Motor neuron (in vitro differentiated cells): ENCODE data around the gene FEZF2. TPM values are rescaled to one million over a fixed set of nuclear protein-coding genes. Genes with fewer than 3 reads are reported as not detected.

ENCODE experiments used
- ATAC-seq, 8 experiments: fragments of 200-7000 bp; cut with Tn5 transposase; replicated peaks in 6 of 8; 2 replicates each; pipeline ENCODE4 v1.8.0; 2021; ENCODE audit warnings: mild to moderate bottlenecking in 8 of 8, moderate library complexity in 8 of 8
- H3K27ac ChIP-seq, 2 donors: fragments of 250-450 bp; sonication (Bioruptor Pico); 2 replicates each; pipeline ENCODE4 v1.9.0; 2021; ENCODE audit warnings: antibody characterized with exemption in 2 of 2, mild to moderate bottlenecking in 2 of 2, moderate library complexity in 1 of 2
- H3K4me1 ChIP-seq, 2 donors: fragments of 250-450 bp; sonication (Bioruptor Pico); replicated peaks in 1 of 2; 2 replicates each; pipeline ENCODE4 v1.6.1; 2021; ENCODE audit warnings: antibody characterized with exemption in 2 of 2, mild to moderate bottlenecking in 2 of 2, moderate library complexity in 1 of 2
- H3K4me3 ChIP-seq, 5 donors: fragments of 250-450 bp; sonication (Bioruptor Pico); 2 replicates each; pipeline ENCODE4 v1.9.0; 2021; ENCODE audit warnings: antibody characterized with exemption in 5 of 5, mild to moderate bottlenecking in 5 of 5, moderate library complexity in 4 of 5
- WGBS, 10 experiments: fragments of 450-650 bp; shearing (Covaris generic); methylation state at CpG; one replicate each; pipeline ENCODE4 v1.0.0; 2022; 5-methylcytosine and 5-hydroxymethylcytosine counted together
- in situ Hi-C, 9 experiments: fragments of 400-800 bp; cut with MboI; loops; one replicate each; pipeline ENCODE4 v1.15.0; 2021; ENCODE audit warnings: low sequenced_read_pairs in 9 of 9, low pct_unique_long_range_greater_than_20kb in 2 of 9; ENCODE audit not compliant: unreplicated experiment in 9 of 9
- total RNA-seq, 8 experiments: library from RNA; unstranded; fragments of 300-600 nt; gene quantifications; 2 replicates each; pipeline versions ENCODE4 v1.2.3 to v1.2.4, GENCODE V29; 2022

The FEZF2 gene
- total RNA-seq, 8 experiments from 2014 or later, result 0.15 to 1.6 (median 0.47) TPM; not detected in 4

DNA sequence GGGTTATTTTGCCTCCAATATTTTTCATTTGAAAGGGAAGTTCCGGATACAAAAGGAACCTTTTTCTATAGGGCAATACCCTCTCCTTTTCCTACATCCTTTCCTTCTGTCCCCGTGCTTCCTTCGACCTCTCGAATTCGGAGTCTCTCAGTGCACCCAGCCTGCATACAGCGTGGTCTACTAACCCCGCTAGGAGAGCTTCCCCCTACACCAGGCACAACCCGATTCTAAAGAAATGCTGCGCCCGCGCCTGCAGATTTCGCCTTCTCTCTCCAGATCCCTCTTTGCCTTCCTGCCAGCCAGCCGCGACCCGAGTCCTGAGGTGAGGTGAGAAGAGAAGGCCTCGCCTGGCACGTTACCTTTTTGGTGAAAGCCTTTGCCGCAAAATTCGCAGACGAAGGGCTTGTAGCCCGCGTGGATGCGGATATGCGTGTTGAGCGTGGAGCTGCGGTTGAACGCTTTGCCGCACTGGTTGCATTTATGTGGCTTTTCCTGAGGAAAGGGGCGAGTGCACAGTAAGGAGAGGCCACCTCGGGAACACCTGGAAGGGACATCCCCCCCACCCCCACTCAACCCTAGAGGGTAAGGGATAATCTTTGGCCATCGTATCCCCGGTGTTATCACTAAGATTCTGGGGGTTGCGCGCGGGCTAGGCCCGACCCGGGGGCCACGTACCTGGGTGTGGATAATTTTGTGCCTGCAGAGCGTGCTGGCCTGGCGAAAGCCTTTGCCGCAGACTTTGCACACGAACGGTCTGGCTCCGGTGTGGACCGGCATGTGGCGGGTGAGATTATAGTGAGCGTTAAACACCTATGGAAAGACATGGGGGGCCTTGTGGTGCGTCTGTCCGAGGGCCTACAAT is 2.3 kb downstream of the FEZF2 start:
- no peak for ATAC-seq
- WGBS, 10 experiments, result 1 to 27% (median 12%) methylated on average over 3 to 31 of the region's 49 CpGs; no CpG with 5 or more reads in 2 of the 10 experiments
- Histone ChIP-seq H3K4me3 (no peak overlapping the region), H3K4me1 (peaks cover 2 to 5% of the 10 kb centered on the region in 2 donors), H3K27ac (no peak overlapping the region)
- in situ Hi-C loops, result no loop called here

DNA sequence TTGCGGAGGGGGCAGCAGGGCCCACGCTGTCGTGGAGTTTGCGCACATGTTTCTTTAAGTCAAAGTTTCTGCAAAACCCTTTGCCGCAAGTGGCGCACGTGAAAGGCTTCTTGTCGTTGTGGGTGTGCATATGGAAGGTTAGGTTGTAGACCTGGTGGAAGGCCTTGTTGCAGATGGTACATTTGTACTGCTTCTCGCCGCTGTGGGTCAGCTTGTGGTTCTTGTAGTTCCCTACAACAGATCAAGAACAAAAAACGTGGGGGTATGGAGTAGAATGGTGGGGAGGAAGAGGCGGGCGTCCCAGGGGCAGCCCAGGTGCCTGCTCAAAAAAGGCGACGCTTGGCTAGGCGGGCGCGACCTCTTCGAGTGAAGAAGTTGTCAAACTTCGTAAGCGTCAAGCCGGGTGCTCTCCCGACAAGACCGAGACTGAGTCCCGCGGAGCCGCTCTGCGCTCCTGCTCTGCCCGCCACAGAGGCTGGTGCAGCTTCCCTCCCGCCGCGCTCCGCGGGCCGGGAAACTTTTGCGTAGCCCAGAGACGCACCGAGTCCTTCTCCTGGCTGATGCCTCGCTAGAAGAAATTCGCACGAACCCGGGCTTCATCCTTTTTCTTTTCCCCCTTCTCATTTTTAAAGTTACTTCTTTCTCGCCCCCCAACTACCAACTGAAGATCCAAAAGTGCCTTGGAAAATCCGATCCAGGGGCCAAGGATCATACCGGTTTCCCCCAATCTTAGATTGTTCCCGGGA is 3.1 kb downstream of the FEZF2 start:
- no peak overlapping the region for H3K27ac ChIP-seq
- WGBS, 10 experiments, result 0 to 23% (median 4%) methylated on average over 1 to 33 of the region's 46 CpGs
- in situ Hi-C loops, result no loop called here
- H3K4me3 ChIP-seq, result no peak overlapping the region
- peaks cover 5 to 6% of the 10 kb centered on the region in 2 donors for H3K4me1 ChIP-seq
- ATAC-seq, result peak in 1 of 8 experiments; percentile 24

DNA sequence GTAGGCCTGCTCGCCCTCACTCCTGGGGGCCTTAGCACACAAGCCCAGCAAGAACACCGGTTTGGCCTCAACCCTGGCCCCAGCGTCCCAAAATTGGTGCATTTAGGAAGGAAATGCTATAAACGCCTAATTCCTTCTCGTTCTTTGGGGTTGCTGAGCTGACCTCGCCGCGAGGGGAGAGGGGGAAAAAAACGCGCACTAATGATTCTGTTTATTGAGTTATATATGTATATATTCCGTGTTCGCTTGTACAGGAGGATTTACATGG is 3.9 kb downstream of the FEZF2 start:
- 0 to 40% (median 19%) methylated on average over 2 to 7 of the region's 12 CpGs; no CpG with 5 or more reads in 2 of the 10 experiments for WGBS, 10 experiments
- in situ Hi-C loops, result no loop called here
- no peak for ATAC-seq
- H3K4me1 ChIP-seq, result peaks cover 5 to 11% of the 10 kb centered on the region in 2 donors
- H3K27ac ChIP-seq, result no peak overlapping the region
- H3K4me3 ChIP-seq, result no peak overlapping the region

DNA sequence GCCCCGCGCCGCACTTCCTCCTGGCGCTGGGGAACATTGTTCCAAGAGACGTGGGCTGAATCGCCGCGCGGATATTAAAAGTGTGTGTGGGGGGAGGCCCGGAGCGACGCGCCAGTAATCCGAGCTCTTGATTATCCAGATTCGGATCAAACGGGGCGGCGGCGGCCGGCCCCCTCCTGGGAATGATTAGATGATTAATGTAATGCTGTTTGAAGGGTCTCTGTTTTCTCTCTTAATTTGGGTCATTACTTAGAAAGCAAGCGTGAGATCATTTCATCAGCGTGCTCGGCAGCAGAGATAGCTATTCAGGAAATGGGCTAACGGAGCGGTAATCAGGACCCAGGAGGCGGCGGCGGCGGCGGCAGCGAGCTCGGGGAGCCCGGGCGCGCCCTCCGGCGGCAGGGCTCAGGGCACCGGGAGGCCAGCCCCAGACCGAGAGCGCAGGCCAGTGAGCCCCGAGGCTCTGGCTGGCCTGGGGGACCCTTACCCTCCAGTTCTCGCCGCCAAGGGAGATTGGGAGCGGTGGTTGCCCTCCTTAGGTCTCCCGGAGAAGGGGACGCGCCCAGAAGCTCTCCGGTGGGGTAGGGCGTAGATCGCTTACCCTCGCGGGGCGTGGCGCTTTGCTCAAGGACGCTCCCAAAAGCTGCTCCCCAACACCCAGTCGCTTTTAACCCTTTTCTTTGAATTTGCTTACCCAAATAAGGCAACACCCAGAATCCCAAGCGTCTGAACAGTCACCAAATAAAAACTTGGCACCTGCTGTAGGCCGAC is 4.5 kb downstream of the FEZF2 start:
- ATAC-seq, result peak in 3 of 8 experiments; percentile 27 to 67 (median 35)
- Histone ChIP-seq H3K27ac (no peak overlapping the region), H3K4me1 (peaks cover 2 to 11% of the 10 kb centered on the region in 2 donors), H3K4me3 (no peak overlapping the region)
- 0 to 15% (median 4%) methylated on average over 3 to 30 of the region's 58 CpGs; no CpG with 5 or more reads in 3 of the 10 experiments for WGBS, 10 experiments
- in situ Hi-C loops, result no loop called here

DNA sequence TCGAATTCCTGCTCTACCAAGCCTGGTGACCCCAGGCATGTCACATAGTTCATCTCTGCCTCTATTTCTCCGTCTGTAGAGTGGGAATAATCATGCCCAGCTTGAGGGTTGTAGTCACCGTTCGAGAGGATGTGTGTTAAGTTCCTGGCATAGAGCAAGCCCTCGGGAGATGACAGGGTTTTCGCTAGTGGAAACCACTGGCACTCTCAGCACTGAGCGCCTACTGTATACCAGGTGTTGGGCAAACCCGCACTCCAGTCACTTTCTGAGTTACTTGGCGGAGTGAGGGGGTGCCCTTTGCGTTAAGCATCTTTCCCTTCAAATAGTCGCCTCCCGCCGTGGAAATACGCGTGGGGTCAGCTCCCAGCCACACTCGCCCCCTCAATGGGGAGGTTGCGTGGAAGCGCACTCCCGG is 5.1 kb downstream of the FEZF2 start:
- no peak overlapping the region for H3K27ac ChIP-seq
- H3K4me3 ChIP-seq, result no peak overlapping the region
- peaks cover 0 to 11% of the 10 kb centered on the region in 2 donors for H3K4me1 ChIP-seq
- no peak for ATAC-seq
- in situ Hi-C loops, result no loop called here
- 0 to 29% (median 3%) methylated on average over 1 to 8 of the region's 19 CpGs; no CpG with 5 or more reads in 2 of the 10 experiments for WGBS, 10 experiments

DNA sequence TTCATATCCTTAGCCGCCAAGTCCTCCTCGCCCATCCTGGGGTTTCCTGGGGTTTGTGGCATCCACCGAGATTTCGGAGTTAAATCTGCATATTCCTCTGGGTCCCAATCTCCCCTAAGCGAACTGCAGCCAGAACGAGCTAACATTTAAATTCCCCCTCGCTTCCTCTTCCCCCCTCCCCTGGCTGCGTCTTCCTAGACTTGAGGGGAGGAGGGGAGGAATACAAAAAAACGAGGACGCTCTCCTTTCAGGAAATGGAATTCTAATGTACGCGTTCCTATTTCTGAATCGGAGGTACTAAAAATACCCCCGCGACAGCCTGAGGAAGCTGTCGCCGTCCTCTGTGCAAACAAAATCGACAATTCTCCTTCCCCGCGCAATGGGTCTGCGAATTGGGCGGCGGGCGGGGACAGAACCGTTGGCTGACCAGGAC is 5.6 kb downstream of the FEZF2 start:
- WGBS, 10 experiments, result 0 to 27% (median 15%) methylated on average over 2 to 19 of the region's 25 CpGs; no CpG with 5 or more reads in 1 of the 10 experiments
- Histone ChIP-seq H3K27ac (no peak overlapping the region), H3K4me1 (peaks cover 0 to 11% of the 10 kb centered on the region in 2 donors), H3K4me3 (no peak overlapping the region)
- ATAC-seq, result no peak
- in situ Hi-C loops, result no loop called here

DNA sequence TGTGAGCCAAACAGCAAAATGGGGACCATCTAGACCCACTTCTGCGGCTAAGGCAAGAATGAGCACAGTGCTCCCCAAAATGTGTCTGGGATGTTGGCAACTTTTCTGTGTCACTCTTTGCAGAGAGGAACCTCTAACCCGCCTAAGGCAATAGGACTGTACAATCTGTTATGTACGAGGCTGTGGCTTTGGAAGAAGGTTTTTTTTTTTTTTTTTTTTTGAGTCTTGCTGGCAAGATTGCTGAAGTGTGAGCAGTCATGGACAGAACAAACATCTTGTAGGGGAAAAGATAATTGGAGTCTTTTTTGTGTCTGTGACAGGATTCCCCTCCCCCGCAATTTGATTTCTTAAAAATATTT is 7.2 kb downstream of the FEZF2 start:
- in situ Hi-C loops, result no loop called here
- peaks cover 0 to 11% of the 10 kb centered on the region in 2 donors for H3K4me1 ChIP-seq
- 14 to 80% (median 55%) methylated on average over 1 to 4 of the region's 4 CpGs; no CpG with 5 or more reads in 1 of the 10 experiments for WGBS, 10 experiments

DNA sequence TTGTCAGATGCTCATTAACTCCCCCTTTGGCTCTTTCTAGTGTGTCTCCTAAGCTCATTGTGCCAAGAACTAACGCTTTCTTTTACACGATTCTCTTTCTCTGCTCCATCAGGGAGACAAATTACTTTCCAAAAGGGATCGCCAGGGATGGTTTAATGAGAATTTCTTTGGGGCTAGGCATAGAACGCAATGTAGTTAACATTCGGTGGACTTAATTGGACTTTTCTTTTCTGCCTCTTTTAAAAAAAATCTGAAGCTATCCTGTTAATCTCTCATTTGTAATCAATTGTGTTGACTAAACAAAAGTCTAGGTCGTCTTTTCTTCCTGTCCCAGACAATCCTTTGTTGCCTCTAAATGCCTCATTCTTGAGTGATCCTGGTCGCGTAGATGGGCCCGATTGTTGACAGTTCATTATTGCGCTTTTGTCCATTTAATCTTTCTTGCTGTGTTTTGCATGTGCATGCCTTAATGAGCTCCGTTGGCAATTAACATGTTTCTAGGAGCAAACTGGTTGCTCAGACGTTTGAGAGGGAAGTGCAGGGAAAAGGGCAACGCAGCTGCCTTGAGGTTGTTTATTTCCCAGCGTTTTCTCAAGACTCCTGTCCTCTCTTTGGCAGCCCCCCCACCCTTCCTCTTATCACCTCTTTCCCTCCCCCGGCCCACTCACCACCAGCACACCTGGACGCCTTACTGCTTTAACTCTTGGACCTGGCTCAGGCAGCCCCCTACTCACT is 7.8 kb downstream of the FEZF2 start:
- in situ Hi-C loops, result no loop called here
- H3K27ac ChIP-seq, result no peak overlapping the region
- peak in 5 of 8 experiments; percentile 74 to 89 (median 84) for ATAC-seq
- WGBS, 10 experiments, result 3 to 58% (median 16%) methylated on average over 2 to 14 of the region's 16 CpGs
- peaks cover 0 to 11% of the 10 kb centered on the region in 2 donors for H3K4me1 ChIP-seq
- H3K4me3 ChIP-seq, result no peak overlapping the region

More for the DNA sequence above, 7.2 kb downstream of the FEZF2 start:
- H3K4me3 ChIP-seq, result no peak overlapping the region
- ATAC-seq, result no peak
- no peak overlapping the region for H3K27ac ChIP-seq

DNA sequence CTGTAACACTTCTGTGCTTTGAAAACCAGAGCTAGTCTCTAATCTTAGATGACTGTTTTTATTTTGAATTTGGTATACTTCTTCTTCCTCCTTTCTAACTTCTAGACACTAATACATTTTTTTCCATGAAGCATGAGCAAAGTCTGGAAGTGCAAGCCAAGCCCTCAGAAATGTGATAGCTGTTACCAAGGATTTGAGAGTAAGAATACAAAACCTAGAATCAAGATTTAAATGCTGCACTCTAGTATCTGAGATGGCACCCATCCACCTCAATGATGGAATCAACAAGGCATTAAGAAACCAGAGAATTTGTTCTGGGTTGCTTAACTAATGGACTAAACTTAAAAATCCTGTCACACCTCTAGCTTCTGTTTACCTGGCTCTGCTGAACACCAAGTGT is 9.2 kb downstream of the FEZF2 start:
- no peak overlapping the region for H3K27ac ChIP-seq
- in situ Hi-C loops, result no loop called here
- ATAC-seq, result no peak
- peaks cover 0 to 11% of the 10 kb centered on the region in 2 donors for H3K4me1 ChIP-seq
- H3K4me3 ChIP-seq, result no peak overlapping the region

DNA sequence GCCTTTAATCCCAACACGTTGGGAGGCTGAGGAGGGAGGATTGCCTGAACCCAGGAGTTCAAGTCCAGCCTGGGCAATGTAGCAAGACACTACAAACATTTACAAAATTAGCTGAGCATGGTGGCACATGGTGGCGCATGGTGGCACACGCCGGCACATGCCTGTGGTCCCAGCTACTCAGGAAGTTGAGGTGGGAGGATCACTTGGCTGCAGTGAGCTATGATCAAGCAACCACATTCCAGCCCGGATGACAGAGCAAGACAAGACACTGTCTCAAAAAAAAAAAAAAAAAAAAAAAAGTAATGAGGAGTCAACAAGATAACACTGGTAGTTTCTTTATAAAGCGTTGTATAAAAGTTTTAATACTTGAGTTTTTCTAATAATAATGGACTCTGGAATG is 10.1 kb downstream of the FEZF2 start:
- no peak overlapping the region for H3K4me3 ChIP-seq
- H3K4me1 ChIP-seq, result peaks cover 0 to 11% of the 10 kb centered on the region in 2 donors
- no peak overlapping the region for H3K27ac ChIP-seq
- in situ Hi-C loops, result no loop called here
- WGBS, 10 experiments, result 10 to 100% (median 89%) methylated on average over 1 to 6 of the region's 6 CpGs; no CpG with 5 or more reads in 1 of the 10 experiments
- no peak for ATAC-seq

DNA sequence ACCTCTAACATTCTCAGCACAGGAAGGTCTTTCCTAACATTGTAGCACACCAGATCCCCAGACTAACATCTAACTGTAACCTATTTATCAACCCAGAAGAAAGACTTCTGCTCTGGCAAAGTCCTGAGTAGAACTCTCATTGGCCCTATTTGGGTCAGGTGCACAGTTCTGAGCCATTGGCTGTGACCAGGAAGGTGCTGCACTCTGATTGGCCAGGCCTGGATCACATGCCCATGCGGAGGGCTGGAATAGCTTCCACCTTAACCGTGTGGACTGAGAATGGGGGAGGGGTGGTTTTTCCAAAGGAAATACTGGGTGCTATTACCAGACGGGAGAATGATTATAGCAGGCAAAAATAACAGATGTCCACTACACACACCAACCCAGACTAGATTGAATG is 11.5 kb downstream of the FEZF2 start:
- ATAC-seq, result no peak
- Histone ChIP-seq H3K4me1 (peaks cover 0 to 11% of the 10 kb centered on the region in 2 donors), H3K4me3 (no peak overlapping the region), H3K27ac (no peak overlapping the region)
- in situ Hi-C loops, result no loop called here
- WGBS, 10 experiments, result 0 to 100% (median 20%) methylated on average over 1 to 2 of the region's 3 CpGs; no CpG with 5 or more reads in 7 of the 10 experiments

DNA sequence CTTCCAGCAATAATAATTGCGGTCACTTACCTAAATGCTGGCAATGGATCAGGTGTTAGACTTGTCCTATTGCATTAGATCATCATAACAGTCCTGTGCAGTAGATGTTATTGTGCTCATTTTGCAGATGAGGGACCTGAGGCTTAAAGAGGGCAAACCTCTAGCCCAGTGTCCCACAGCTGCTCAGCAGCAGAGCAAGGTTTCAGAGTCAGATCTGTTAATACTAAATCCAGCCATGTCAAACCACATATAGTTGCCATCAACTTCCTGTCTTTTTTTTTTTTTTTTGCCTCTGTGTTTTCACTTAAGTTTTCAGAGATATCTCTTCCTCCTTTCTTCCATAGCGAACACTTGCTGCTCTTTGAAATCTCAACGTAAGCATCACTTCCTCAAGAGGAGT is 12.1 kb downstream of the FEZF2 start:
- Histone ChIP-seq H3K4me3 (no peak overlapping the region), H3K4me1 (peaks cover 0 to 11% of the 10 kb centered on the region in 2 donors), H3K27ac (no peak overlapping the region)
- 47 to 100% (median 88%) methylated on average over 1 to 3 of the region's 3 CpGs; no CpG with 5 or more reads in 3 of the 10 experiments for WGBS, 10 experiments
- in situ Hi-C loops, result no loop called here
- no peak for ATAC-seq
